SU-DHL-6 (cell line): ENCODE data around the gene TBRG4.

Experiments used
- CTCF ChIP-seq: fragments of 200-600 bp; sonication (generic); IDR thresholded peaks from one replicate; pipeline ENCODE4 v1.5.1; 2017; ENCODE audit warnings: antibody characterized with exemption, mild to moderate bottlenecking, low read length, moderate library complexity; ENCODE audit not compliant: insufficient read depth, poor library complexity, severe bottlenecking
- EZH2phosphoT487 ChIP-seq: fragments of 200-600 bp; sonication (generic), shearing (Covaris generic); conservative IDR thresholded peaks from 2 replicates; pipeline ENCODE4 v1.6.1; 2018; ENCODE audit warnings: mild to moderate bottlenecking, antibody characterized with exemption, low read length, moderate library complexity, mixed read lengths

- no peak for TF ChIP-seq CTCF
- no peak for TF ChIP-seq EZH2phosphoT487
These were observed 21.9 kb upstream of the TBRG4 start for GRCh38 chr7:45133352-45133751.
